ENCODE measurements around the gene KIAA0513. TPM values are rescaled to one million over a fixed set of nuclear protein-coding genes. Genes with fewer than 3 reads are reported as not detected.

Gene KIAA0513
- total RNA-seq, 1 experiment from 2014 or later, result 6.6 TPM

GRCh38 chr16:85089525-85089924 lies 61.9 kb downstream of the KIAA0513 start:
- no TSS peak for BruUV-seq (replicated peaks)
- no peak for DNase-seq (ENCODE audit: low read depth, low spot score)
- no peaks in the 10 kb centered on the region; the same call in none of the 2 replicates for H3K27me3 ChIP-seq (ENCODE audit: insufficient read depth, low read length)

More at GRCh38 chr16:85089525-85089924, 61.9 kb downstream of the KIAA0513 start:
- Histone ChIP-seq H3K9ac (ENCODE audit: low read length) (no peak overlapping the region), H3K27ac (ENCODE audit: low read depth, low read length) (no peak overlapping the region), H3K4me2 (ENCODE audit: low read length) (no peak overlapping the region), H3K9me2 (ENCODE audit: insufficient read depth) (no peaks in the 10 kb centered on the region), H3K9me3 (ENCODE audit: control insufficient read depth in 1 of 2, insufficient read depth in 1 of 2, low read depth in 1 of 2, low read length in 2 of 2) (no peaks in the 10 kb centered on the region), H3K79me2 (ENCODE audit: insufficient read depth, low read length) (no peaks in the 10 kb centered on the region), H4K20me1 (ENCODE audit: insufficient read depth) (no peaks in the 10 kb centered on the region), H3K36me3 (ENCODE audit: control insufficient read depth in 1 of 2, insufficient read depth in 2 of 2, low read length in 2 of 2) (no peaks in the 10 kb centered on the region), H3K4me3 (replicated peaks in 1 of 2; ENCODE audit: low read depth in 1 of 2, low read length in 2 of 2) (no peak overlapping the region), H2AFZ (ENCODE audit: low read depth, low read length, poor library complexity, severe bottlenecking) (no peak overlapping the region), H3K4me1 (ENCODE audit: control insufficient read depth in 1 of 2, insufficient read depth in 2 of 2, low read length in 2 of 2) (peaks cover 0 to 7% of the 10 kb centered on the region in 2 experiments; a peak in 2 of 4 replicates)
- ChIA-PET POLR2A (no interaction called here), RAD21 (ENCODE audit: low non-redundant PET in 1 of 2, low total read pairs in 2 of 2, uncharacterized antibody in 2 of 2, unreplicated experiment in 2 of 2) (no interaction called here), CTCF (no interaction called here)
- intact Hi-C loops (cut with micrococcal nuclease), result loop anchor here (5.0 kb wide), 1 partner anchor 62 kb away; the partner anchor contains the start of gene KIAA0513
- TF ChIP-seq ZFX (IDR thresholded peaks at IDR 0.05) (no peak), ELF1 (IDR thresholded peaks at IDR 0.05; ENCODE audit: borderline replicate concordance, low read depth) (no peak), CEBPB (IDR thresholded peaks at IDR 0.05; ENCODE audit: low read depth) (no peak), ZBTB33 (IDR thresholded peaks at IDR 0.05; ENCODE audit: extremely low read depth, insufficient replicate concordance, low read length) (no peak), POLR2A (IDR thresholded peaks at IDR 0.05; ENCODE audit: borderline replicate concordance, extremely low read depth, insufficient read depth, insufficient read length) (no peak), FOSL1 (IDR thresholded peaks at IDR 0.05; ENCODE audit: low read depth) (no peak), ATF3 (IDR thresholded peaks at IDR 0.05) (no peak), TCF7L2 (IDR thresholded peaks at IDR 0.05; ENCODE audit: borderline replicate concordance, extremely low read depth, insufficient read depth, insufficient read length) (no peak), EGR1 (IDR thresholded peaks at IDR 0.05; ENCODE audit: low read depth) (no peak), YY1 (IDR thresholded peaks at IDR 0.05; ENCODE audit: extremely low read depth, insufficient replicate concordance, low read depth, low read length) (no peak), EZH2phosphoT487 (IDR thresholded peaks at IDR 0.05; ENCODE audit: borderline replicate concordance) (no peak), ZNF274 (IDR thresholded peaks at IDR 0.05; ENCODE audit: low read depth, low read length) (no peak), CTCF (IDR thresholded peaks at IDR 0.05 in 2 of 3, conservative IDR thresholded peaks at IDR 0.05 in 1 of 3; ENCODE audit: borderline replicate concordance in 1 of 3, insufficient read depth in 1 of 3, low read depth in 2 of 3, low read length in 2 of 3) (no peak), SIN3A (IDR thresholded peaks at IDR 0.05; ENCODE audit: low read depth) (no peak), SRF (IDR thresholded peaks at IDR 0.05; ENCODE audit: low read depth) (no peak), REST (IDR thresholded peaks at IDR 0.05; ENCODE audit: low read depth) (no peak), JUND (IDR thresholded peaks at IDR 0.05) (no peak), POLR2AphosphoS5 (IDR thresholded peaks at IDR 0.05; ENCODE audit: low read depth, low read length) (no peak)
- no peak for ATAC-seq
